T-helper 2 cell treated with Interferon-gamma antibody and Interleukin-4, amounts not matched to agents 5 μg/mL and 100 μg/mL, for 36 hours (primary cell): ENCODE data around the gene CTSZ.
"Not testable (repeated sequence)": the region's sequence is repeated elsewhere in the genome, so short reads cannot be mapped to it uniquely, and the experiment has no call there.

Source experiments
- DNase-seq: peaks from one replicate; pipeline ENCODE4 v3.0.0; 2021; ENCODE audit warnings: low spot score
- H3K27ac Mint-ChIP-seq: one replicate; pipeline ENCODE4 v1.8.0; 2021; ENCODE audit warnings: mild to moderate bottlenecking, mixed read lengths
- H3K27me3 Mint-ChIP-seq: one replicate; pipeline ENCODE4 v1.8.0; 2021; ENCODE audit warnings: low read depth, mixed read lengths
- H3K36me3 Mint-ChIP-seq: one replicate; pipeline ENCODE4 v1.8.0; 2021; ENCODE audit warnings: low read depth, mixed read lengths
- H3K4me1 Mint-ChIP-seq: one replicate; pipeline ENCODE4 v1.8.0; 2021; ENCODE audit warnings: low read depth, mixed read lengths
- H3K4me3 Mint-ChIP-seq: one replicate; pipeline ENCODE4 v1.8.0; 2022; ENCODE audit warnings: mild to moderate bottlenecking, moderate library complexity, mixed read lengths
- H3K9me3 Mint-ChIP-seq: one replicate; pipeline ENCODE4 v1.8.0; 2021; ENCODE audit warnings: mixed read lengths

Gene CTSZ

DNA sequence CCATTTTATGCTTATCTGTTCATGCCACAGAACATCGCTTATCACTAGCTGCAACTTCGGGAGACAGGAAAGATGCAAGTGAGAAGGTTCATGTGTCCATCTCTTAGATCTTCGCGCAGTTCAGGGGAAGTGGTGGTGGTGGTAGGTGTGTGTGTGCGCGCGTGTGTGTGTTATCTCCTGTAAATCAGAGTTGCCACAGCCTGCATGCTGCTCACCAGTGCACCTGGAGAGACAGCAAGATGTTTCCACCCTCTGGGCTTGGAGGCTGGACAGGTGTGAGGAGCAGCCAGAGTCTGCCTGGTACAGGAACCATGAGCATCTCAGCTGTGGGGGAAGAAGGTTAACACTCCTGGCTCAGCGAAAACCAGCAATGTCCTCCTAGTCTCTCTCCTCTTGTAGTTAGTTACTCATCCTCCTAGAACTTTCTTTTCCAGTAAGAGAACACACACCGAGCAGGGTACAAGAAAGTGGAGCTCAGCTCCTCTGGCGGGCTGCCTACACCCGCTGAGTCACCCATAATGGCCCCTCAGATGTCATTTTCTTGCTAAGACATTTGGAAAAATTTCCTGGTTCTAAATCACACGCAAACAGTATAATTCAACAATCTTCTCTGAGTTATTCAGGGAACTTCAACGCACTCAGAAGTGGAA, 7.0 kb upstream of the CTSZ start:
- no peak for DNase-seq
- H3K4me1 Mint-ChIP-seq = peaks cover 51% of the 10 kb centered on the region
- H3K27ac Mint-ChIP-seq = peak overlapping the region; percentile 18
- peak overlapping the region; percentile 30 for H3K4me3 Mint-ChIP-seq
- H3K27me3 Mint-ChIP-seq = no peaks in the 10 kb centered on the region
- no peaks in the 10 kb centered on the region for H3K9me3 Mint-ChIP-seq
- H3K36me3 Mint-ChIP-seq = no peaks in the 10 kb centered on the region

- peak overlapping the region; percentile 17 for H3K27ac Mint-ChIP-seq
- peak overlapping the region; percentile 30 for H3K4me3 Mint-ChIP-seq
- H3K27me3 Mint-ChIP-seq = no peaks in the 10 kb centered on the region
- peaks cover 51% of the 10 kb centered on the region for H3K4me1 Mint-ChIP-seq
- no peaks in the 10 kb centered on the region for H3K9me3 Mint-ChIP-seq
- no peak for DNase-seq
- H3K36me3 Mint-ChIP-seq = no peaks in the 10 kb centered on the region
Measured at GRCh38 chr20:59013031-59013951, 6.2 kb upstream of the CTSZ start.

- H3K4me1 Mint-ChIP-seq = peaks cover 47% of the 10 kb centered on the region
- not testable (repeated sequence) for H3K36me3 Mint-ChIP-seq, H3K27me3 Mint-ChIP-seq, H3K9me3 Mint-ChIP-seq, DNase-seq, H3K27ac Mint-ChIP-seq, H3K4me3 Mint-ChIP-seq
Measured at GRCh38 chr20:59011874-59012157, 4.8 kb upstream of the CTSZ start.

DNA sequence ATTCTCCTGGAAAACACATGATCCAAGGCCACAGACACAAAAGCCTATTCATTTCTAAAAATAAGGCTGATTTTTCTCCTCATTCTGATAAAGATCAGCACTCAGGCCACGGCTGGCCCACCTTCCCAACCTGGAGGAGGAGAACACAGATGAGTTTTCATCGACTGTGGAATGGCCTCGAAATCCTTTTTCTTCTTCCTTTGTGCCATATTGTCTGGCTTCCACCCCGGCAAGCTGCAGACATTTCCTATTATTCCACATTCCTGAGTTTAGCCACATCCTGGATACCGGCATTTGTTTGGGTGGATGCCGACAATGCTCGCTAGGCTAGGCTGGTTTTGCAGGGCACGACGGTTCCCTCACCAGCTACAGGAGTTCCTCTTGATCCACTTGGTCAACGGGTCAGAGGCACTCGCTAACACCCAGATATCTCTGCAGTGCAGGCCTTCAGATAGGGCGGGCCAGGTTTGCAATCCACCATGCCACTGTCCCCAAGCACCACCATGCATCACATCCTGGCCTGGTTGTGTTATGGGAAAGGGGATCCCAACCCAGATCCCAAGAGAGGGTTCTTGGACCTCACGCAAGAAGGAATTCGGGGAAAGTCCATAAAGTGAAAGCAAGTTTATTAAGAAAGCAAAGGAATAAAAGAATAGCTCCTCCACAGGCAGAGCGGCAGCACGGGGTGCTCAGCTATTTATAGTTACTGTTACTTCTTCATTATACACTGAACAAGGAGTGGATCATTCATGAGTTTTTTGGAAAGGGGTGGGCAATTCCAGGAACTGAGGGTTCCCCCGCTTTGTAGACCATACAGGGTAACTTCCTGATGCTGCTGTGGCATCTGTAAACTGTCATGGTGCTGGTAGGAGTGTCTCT, 4.2 kb upstream of the CTSZ start:
- H3K36me3 Mint-ChIP-seq = no peaks in the 10 kb centered on the region
- no peak overlapping the region for H3K4me3 Mint-ChIP-seq
- peaks cover 43% of the 10 kb centered on the region for H3K4me1 Mint-ChIP-seq
- H3K27ac Mint-ChIP-seq = peak overlapping the region; percentile 52
- no peak for DNase-seq
- no peaks in the 10 kb centered on the region for H3K9me3 Mint-ChIP-seq
- no peaks in the 10 kb centered on the region for H3K27me3 Mint-ChIP-seq

GRCh38 chr20:59010321-59010994, 3.4 kb upstream of the CTSZ start:
- no peaks in the 10 kb centered on the region for H3K9me3 Mint-ChIP-seq

DNA sequence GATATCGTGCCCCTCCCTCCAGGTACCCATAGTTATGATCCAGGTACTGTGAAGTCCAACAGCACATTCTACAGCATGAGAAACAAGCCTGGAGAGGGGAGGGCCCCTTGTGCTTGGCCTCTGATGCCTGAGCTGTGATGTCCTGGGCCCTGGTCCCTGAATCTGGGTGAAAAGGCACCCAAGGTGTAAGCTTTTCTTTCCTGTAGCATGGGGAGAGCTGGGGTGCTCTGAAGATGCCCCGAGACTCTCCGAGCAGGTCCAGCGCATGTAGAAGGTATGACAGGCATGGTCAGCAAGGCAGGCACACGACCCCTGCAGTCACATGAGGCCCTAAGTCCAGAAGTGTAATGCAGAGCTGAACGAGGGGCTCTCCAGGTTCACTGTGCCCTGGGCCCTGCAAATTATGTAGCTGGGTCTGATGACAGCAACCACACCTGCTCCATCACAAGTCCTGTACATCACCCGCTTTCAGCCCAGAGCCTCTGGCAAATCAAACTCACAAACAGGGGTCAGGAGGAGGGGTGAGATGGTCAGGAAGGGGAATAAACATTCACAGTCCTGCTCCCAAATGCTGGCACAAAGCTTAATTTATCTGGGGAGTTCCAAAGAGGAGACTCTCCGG, 1.8 kb upstream of the CTSZ start:
- Mint-ChIP-seq H3K4me1 (peaks cover 51% of the 10 kb centered on the region), H3K9me3 (no peaks in the 10 kb centered on the region), H3K4me3 (no peak overlapping the region), H3K27ac (no peak overlapping the region), H3K36me3 (peaks cover 7% of the 10 kb centered on the region), H3K27me3 (no peaks in the 10 kb centered on the region)
- DNase-seq = no peak

More at GRCh38 chr20:59010321-59010994, 3.4 kb upstream of the CTSZ start:
- Mint-ChIP-seq H3K4me3 (no peak overlapping the region), H3K27me3 (no peaks in the 10 kb centered on the region), H3K4me1 (peaks cover 45% of the 10 kb centered on the region), H3K36me3 (no peaks in the 10 kb centered on the region), H3K27ac (no peak overlapping the region)
- no peak for DNase-seq

- Mint-ChIP-seq H3K27me3 (no peaks in the 10 kb centered on the region), H3K9me3 (no peaks in the 10 kb centered on the region), H3K4me3 (peak overlapping the region; percentile 80), H3K4me1 (peaks cover 46% of the 10 kb centered on the region), H3K36me3 (peaks cover 13% of the 10 kb centered on the region), H3K27ac (peak overlapping the region; percentile 85)
- no peak for DNase-seq
Measured at GRCh38 chr20:59007665-59008511, 834 bp upstream of the CTSZ start.

- H3K4me1 Mint-ChIP-seq = peaks cover 40% of the 10 kb centered on the region
- H3K27me3 Mint-ChIP-seq = no peaks in the 10 kb centered on the region
- H3K4me3 Mint-ChIP-seq = peak overlapping the region; percentile 90
- no peaks in the 10 kb centered on the region for H3K9me3 Mint-ChIP-seq
- peaks cover 22% of the 10 kb centered on the region for H3K36me3 Mint-ChIP-seq
- DNase-seq = no peak
- H3K27ac Mint-ChIP-seq = peak overlapping the region; percentile 72
Measured at GRCh38 chr20:59006167-59006863, 739 bp downstream of the CTSZ start.

GRCh38 chr20:59005523-59006166, 1.4 kb downstream of the CTSZ start:
- Mint-ChIP-seq H3K27ac (peak overlapping the region; percentile 92), H3K9me3 (no peaks in the 10 kb centered on the region), H3K4me3 (peak overlapping the region; percentile 90), H3K36me3 (peaks cover 22% of the 10 kb centered on the region), H3K4me1 (peaks cover 37% of the 10 kb centered on the region), H3K27me3 (no peaks in the 10 kb centered on the region)
- no peak for DNase-seq

GRCh38 chr20:59004763-59005522, 2.1 kb downstream of the CTSZ start:
- DNase-seq = peak; percentile 33

DNA sequence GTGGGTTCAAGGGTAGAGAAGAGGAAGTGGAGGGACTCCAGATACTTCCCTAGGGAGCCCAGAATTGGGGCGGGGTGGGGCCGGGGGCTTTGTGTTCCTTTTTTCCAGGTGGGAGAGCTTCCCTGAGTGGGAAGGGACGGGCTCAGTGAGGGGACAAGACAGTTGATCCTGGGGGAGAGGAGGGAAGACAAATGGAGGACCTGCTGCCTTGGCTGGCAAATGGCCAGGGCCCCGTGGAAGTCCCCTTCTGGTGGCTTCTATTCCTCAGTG, 2.6 kb downstream of the CTSZ start:
- Mint-ChIP-seq H3K27ac (peak overlapping the region; percentile 92), H3K27me3 (no peaks in the 10 kb centered on the region), H3K4me3 (peak overlapping the region; percentile 90), H3K9me3 (no peaks in the 10 kb centered on the region), H3K4me1 (peaks cover 29% of the 10 kb centered on the region), H3K36me3 (peaks cover 22% of the 10 kb centered on the region)
- DNase-seq = no peak

More at GRCh38 chr20:59004763-59005522, 2.1 kb downstream of the CTSZ start:
- H3K4me3 Mint-ChIP-seq = peak overlapping the region; percentile 90
- peak overlapping the region; percentile 92 for H3K27ac Mint-ChIP-seq
- H3K4me1 Mint-ChIP-seq = peaks cover 32% of the 10 kb centered on the region
- no peaks in the 10 kb centered on the region for H3K27me3 Mint-ChIP-seq
- H3K9me3 Mint-ChIP-seq = no peaks in the 10 kb centered on the region
- H3K36me3 Mint-ChIP-seq = peaks cover 22% of the 10 kb centered on the region
